Activated T-helper 2 cell treated with anti-CD3 and anti-CD28 coated beads, Interferon-gamma antibody, Interleukin-2, Interleukin-4, amounts not matched to agents 10 μg/mL and 5 μg/mL and 100 μg/mL, durations not matched to agents 14 hours and 24 hours and 36 hours (primary cell): ENCODE results near the gene NRM. TPM values are rescaled to one million over a fixed set of nuclear protein-coding genes. Genes with fewer than 3 reads are reported as not detected.
"Not testable (repeated sequence)": the region's sequence is repeated elsewhere in the genome, so short reads cannot be mapped to it uniquely, and the experiment has no call there.

Experiments
- DNase-seq: peaks from one replicate; pipeline ENCODE4 v3.0.0; 2021; ENCODE audit warnings: low spot score
- H3K27ac Mint-ChIP-seq: one replicate; pipeline ENCODE4 v1.8.0; 2021; ENCODE audit warnings: mixed read lengths
- H3K27me3 Mint-ChIP-seq: one replicate; pipeline ENCODE4 v1.8.0; 2021; ENCODE audit warnings: low read depth, mixed read lengths
- H3K36me3 Mint-ChIP-seq: one replicate; pipeline ENCODE4 v1.8.0; 2021; ENCODE audit warnings: low read depth, mixed read lengths
- H3K4me1 Mint-ChIP-seq: one replicate; pipeline ENCODE4 v1.8.0; 2021; ENCODE audit warnings: low read depth, mixed read lengths
- H3K4me3 Mint-ChIP-seq: one replicate; pipeline ENCODE4 v1.8.0; 2021; ENCODE audit warnings: low read depth, mild to moderate bottlenecking, moderate library complexity, mixed read lengths
- H3K9me3 Mint-ChIP-seq: one replicate; pipeline ENCODE4 v1.8.0; 2021; ENCODE audit warnings: mixed read lengths
- intact Hi-C: fragments of 100-400 bp; cut with micrococcal nuclease; formaldehyde crosslinking; loops from one replicate; pipeline ENCODE4 v1.15.1; 2023
- total RNA-seq: library from RNA; stranded (reverse); gene quantifications from 2 replicates; pipeline ENCODE4 v1.2.3, GENCODE V29; 2022

The NRM gene
- total RNA-seq, 1 donor from 2014 or later: 24.2 TPM

DNA sequence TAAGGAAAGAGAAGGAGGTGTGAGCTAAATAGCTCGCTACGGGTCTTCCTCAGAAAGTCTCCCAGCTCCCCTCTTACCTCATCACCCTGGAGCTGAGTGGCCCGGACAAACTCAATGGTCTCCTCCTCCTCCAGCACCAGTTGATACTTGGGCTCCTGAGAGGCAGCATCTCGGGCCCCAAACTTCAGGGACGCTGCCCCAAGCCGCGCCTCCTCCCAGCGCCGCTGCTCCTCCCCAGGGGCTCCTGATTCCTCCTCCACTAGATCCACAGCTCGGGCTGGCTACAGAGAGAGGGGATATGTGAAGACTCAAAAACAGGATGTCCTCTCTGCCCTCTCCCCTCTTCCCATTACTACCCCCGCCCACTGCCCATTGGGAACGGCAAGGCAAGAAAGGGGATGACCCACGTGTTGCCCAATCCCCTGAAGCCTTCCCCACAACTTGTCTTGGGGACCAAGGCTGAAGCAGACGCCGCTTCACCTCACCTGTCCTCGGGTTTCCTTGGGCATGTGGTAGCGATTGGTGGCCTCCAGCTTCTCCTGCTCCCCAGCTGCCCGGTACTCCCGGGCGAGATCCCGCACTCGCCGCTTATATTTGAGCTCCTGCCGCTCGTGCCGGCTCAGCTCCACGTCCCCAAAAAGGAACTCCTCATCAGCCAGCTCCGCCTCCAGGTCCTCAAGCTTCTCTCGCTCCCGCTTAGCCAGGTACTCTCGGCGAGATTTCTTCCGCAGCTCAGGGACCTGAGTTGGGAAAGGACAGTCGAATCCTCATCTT is 25.6 kb downstream of the NRM start:
- intact Hi-C loops: no loop called here
- no peak for DNase-seq
- Mint-ChIP-seq H3K27me3 (no peaks in the 10 kb centered on the region), H3K4me3 (no peak overlapping the region), H3K9me3 (no peaks in the 10 kb centered on the region), H3K27ac (no peak overlapping the region), H3K36me3 (peaks cover 58% of the 10 kb centered on the region), H3K4me1 (peaks cover 5% of the 10 kb centered on the region)

- intact Hi-C loops, H3K27ac Mint-ChIP-seq, H3K4me3 Mint-ChIP-seq: not testable (repeated sequence)
Measured at GRCh38 chr6:30657922-30658321, 32.9 kb downstream of the NRM start.

GRCh38 chr6:30657454-30657853 is 33.3 kb downstream of the NRM start:
- Mint-ChIP-seq H3K4me3 (no peak overlapping the region), H3K27ac (no peak overlapping the region), H3K27me3 (no peaks in the 10 kb centered on the region), H3K4me1 (no peaks in the 10 kb centered on the region), H3K9me3 (no peaks in the 10 kb centered on the region), H3K36me3 (peaks cover 72% of the 10 kb centered on the region)
- intact Hi-C loops: no loop called here
- no peak for DNase-seq

More at GRCh38 chr6:30657922-30658321, 32.9 kb downstream of the NRM start:
- not testable (repeated sequence) for H3K27me3 Mint-ChIP-seq, H3K9me3 Mint-ChIP-seq, DNase-seq, H3K4me1 Mint-ChIP-seq
- peaks cover 73% of the 10 kb centered on the region for H3K36me3 Mint-ChIP-seq

DNA sequence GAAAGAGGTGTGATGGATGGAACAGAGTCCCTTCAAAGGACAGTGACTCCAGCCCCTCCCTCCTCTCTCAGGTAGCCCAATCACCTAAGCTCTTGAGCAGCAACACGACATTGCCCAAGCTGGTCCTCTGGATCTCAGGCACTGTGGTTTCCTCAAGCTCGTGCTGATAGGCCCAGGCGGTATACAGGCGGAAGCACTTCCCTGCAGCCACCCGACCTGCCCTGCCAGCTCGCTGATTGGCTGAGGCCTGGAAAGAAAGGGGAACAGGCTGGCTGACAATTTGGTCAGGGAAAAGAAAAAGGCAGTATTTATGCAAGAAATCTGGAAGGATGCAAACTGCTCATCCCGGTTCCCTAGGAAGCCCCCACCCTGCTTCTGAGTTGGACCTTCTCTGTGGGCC is 34.3 kb downstream of the NRM start:
- Mint-ChIP-seq H3K27ac (no peak overlapping the region), H3K4me3 (no peak overlapping the region), H3K9me3 (no peaks in the 10 kb centered on the region), H3K4me1 (no peaks in the 10 kb centered on the region), H3K36me3 (peaks cover 71% of the 10 kb centered on the region), H3K27me3 (no peaks in the 10 kb centered on the region)
- intact Hi-C loops: no loop called here
- no peak for DNase-seq

- Mint-ChIP-seq H3K36me3 (peaks cover 75% of the 10 kb centered on the region), H3K4me1 (no peaks in the 10 kb centered on the region), H3K27ac (no peak overlapping the region), H3K9me3 (no peaks in the 10 kb centered on the region), H3K4me3 (no peak overlapping the region), H3K27me3 (no peaks in the 10 kb centered on the region)
- no peak for DNase-seq
- intact Hi-C loops: no loop called here
Measured at GRCh38 chr6:30655743-30656094, 35.1 kb downstream of the NRM start.

GRCh38 chr6:30654798-30655742 is 35.7 kb downstream of the NRM start:
- Mint-ChIP-seq H3K4me3 (no peak overlapping the region), H3K9me3 (no peaks in the 10 kb centered on the region), H3K27ac (no peak overlapping the region), H3K4me1 (no peaks in the 10 kb centered on the region), H3K36me3 (peaks cover 73% of the 10 kb centered on the region), H3K27me3 (no peaks in the 10 kb centered on the region)
- intact Hi-C loops: no loop called here
- DNase-seq: no peak

GRCh38 chr6:30651143-30651542 is 39.6 kb downstream of the NRM start:
- intact Hi-C loops: no loop called here
- no peak overlapping the region for H3K4me3 Mint-ChIP-seq
- peaks cover 49% of the 10 kb centered on the region for H3K36me3 Mint-ChIP-seq
- no peaks in the 10 kb centered on the region for H3K27me3 Mint-ChIP-seq
- no peak overlapping the region for H3K27ac Mint-ChIP-seq
- peaks cover 13% of the 10 kb centered on the region for H3K4me1 Mint-ChIP-seq
- H3K9me3 Mint-ChIP-seq: no peaks in the 10 kb centered on the region
- DNase-seq: no peak

DNA sequence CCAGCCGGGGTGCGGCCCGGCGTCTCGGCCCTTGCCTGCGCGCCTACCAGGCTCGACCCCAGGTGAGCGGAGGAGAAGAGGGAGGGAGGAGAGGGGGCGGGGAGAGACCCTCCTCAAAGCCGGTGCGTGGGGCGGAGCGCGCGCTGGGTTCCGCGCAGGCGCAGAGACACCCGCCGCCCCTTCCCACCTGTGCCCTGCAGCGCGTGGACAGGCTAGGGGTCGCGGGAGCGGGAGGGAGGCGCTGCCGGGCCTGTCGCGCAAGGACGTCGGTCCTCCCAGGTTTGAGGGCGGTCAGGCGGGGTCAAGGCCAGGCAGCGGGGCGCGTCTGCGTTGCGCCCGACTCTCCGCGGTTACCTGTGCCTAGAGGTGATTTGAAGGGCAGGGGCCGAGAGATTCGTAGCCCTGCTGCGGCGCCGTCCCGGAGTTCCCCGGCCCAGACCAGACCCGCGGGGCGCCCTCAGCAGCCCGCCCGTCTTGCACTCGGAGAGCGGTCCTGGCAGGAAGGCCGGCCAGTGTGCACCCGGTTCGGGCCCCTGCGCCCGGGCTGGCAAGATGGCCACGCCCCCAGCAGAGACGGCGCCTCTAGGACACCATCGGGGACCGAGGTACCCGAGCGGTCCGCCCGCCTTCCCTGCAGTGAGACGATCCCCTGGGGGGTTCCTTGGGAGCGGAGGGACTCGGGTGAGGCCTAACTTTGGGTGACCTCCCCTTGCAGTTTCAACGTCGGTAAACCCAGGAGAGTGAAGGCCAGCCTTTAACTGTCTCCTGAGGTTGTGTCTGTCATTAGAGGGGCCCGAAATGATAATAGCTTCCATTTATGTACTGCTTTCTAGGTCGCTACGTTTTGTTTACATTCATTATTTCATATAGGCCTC is 43.3 kb downstream of the NRM start:
- intact Hi-C loops: loop anchor here (1.0 kb wide), 5 partner anchors 21 to 90 kb away; partner anchors contain the start of genes ATAT1, DHX16, MDC1 and MRPS18B
- Mint-ChIP-seq H3K27me3 (no peaks in the 10 kb centered on the region), H3K36me3 (peaks cover 43% of the 10 kb centered on the region), H3K9me3 (no peaks in the 10 kb centered on the region), H3K4me3 (peak overlapping the region; percentile 88), H3K4me1 (peaks cover 18% of the 10 kb centered on the region), H3K27ac (peak overlapping the region; percentile 89)
- peak; percentile 72 for DNase-seq

GRCh38 chr6:30646450-30647241 is 44.1 kb downstream of the NRM start, which contains the start of gene C6orf136:
TSS of gene C6orf136 (plus strand) at chr6:30647133. CDS start at chr6:30647232, 99 bp downstream.
- Mint-ChIP-seq H3K4me3 (peak within 1 kb of the TSS; percentile 88), H3K36me3 (peaks cover 38% of the 10 kb centered on the region), H3K27me3 (no peaks in the 10 kb centered on the region), H3K27ac (peak within 1 kb of the TSS; percentile 89), H3K9me3 (no peaks in the 10 kb centered on the region), H3K4me1 (peaks cover 18% of the 10 kb centered on the region)
- peak; percentile 89 for DNase-seq
- intact Hi-C loops: loop anchor here (1.0 kb wide), 5 partner anchors 20 to 89 kb away; partner anchors contain the start of genes ATAT1, DHX16, MDC1 and MRPS18B

- no peak for DNase-seq
- H3K27me3 Mint-ChIP-seq: no peaks in the 10 kb centered on the region
- H3K36me3 Mint-ChIP-seq: peaks cover 40% of the 10 kb centered on the region
- H3K27ac Mint-ChIP-seq: no peak overlapping the region
- H3K4me3 Mint-ChIP-seq: peak overlapping the region; percentile 88
- intact Hi-C loops: no loop called here
- no peaks in the 10 kb centered on the region for H3K9me3 Mint-ChIP-seq
- peaks cover 22% of the 10 kb centered on the region for H3K4me1 Mint-ChIP-seq
Measured at GRCh38 chr6:30645989-30646388, 44.8 kb downstream of the NRM start.

DNA sequence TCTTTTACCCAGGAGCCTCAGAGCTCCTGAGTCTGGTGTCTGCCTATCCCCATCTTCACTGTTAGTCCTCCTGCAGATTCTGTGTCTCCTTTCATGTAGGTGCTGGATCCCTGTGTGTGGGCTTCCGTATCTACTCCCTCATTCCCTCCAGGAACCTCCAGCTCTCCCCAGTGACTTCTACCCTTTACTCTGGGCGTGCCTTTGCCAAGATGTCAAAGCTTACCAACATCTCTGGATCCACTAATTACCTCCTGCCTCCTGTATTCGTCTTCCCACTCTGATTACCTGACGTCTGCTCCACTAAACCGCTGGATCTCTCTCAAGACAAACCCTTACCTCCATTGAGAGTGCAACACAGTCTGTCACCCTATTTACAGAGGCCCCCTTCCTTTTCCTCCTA is 46.0 kb downstream of the NRM start:
- H3K27me3 Mint-ChIP-seq: no peaks in the 10 kb centered on the region
- no peak overlapping the region for H3K4me3 Mint-ChIP-seq
- H3K4me1 Mint-ChIP-seq: peaks cover 26% of the 10 kb centered on the region
- H3K36me3 Mint-ChIP-seq: peaks cover 39% of the 10 kb centered on the region
- no peaks in the 10 kb centered on the region for H3K9me3 Mint-ChIP-seq
- intact Hi-C loops: no loop called here
- H3K27ac Mint-ChIP-seq: no peak overlapping the region
- no peak for DNase-seq
